Measurements from ENCODE around the gene CARS2. TPM values are rescaled to one million over a fixed set of nuclear protein-coding genes. Genes with fewer than 3 reads are reported as not detected.

CARS2 gene
- total RNA-seq, 4 donors from 2014 or later = 32.9 to 56.9 (median 40.2) TPM

- Histone ChIP-seq H3K27me3 (no peaks in the 10 kb centered on the region), H3K4me1 (peaks cover 0 to 6% (median 2%) of the 10 kb centered on the region in 4 donors), H3K27ac (replicated peaks in 1 of 4) (no peak overlapping the region), H3K36me3 (no peaks in the 10 kb centered on the region), H3K4me3 (no peak overlapping the region), H3K9me3 (no peaks in the 10 kb centered on the region)
- intact Hi-C loops (cut with DNase I) = no loop called here
- no peak for TF ChIP-seq EP300 (IDR thresholded peaks at IDR 0.05)
- TF ChIP-seq CTCF (IDR thresholded peaks at IDR 0.05) = no peak
- TF ChIP-seq POLR2AphosphoS5 (IDR thresholded peaks at IDR 0.05) = no peak
- no peak for TF ChIP-seq POLR2A (IDR thresholded peaks at IDR 0.05; ENCODE audit: low read depth)
- DNase-seq (ENCODE audit: extremely low spot score) = no peak
- 90% methylated on average over 10 of the region's 10 CpGs for WGBS
These were observed 105.6 kb downstream of the CARS2 start for GRCh38 chr13:110600261-110600819.

- TF ChIP-seq EP300 (IDR thresholded peaks at IDR 0.05) (no peak), POLR2A (IDR thresholded peaks at IDR 0.05; ENCODE audit: low read depth) (no peak), POLR2AphosphoS5 (IDR thresholded peaks at IDR 0.05) (no peak), CTCF (IDR thresholded peaks at IDR 0.05) (no peak)
- intact Hi-C loops (cut with DNase I) = loop anchor here (5.0 kb wide), 1 partner anchor 220 kb away; no protein-coding TSS in a partner anchor
- H3K27me3 ChIP-seq = no peaks in the 10 kb centered on the region
These were observed 108.8 kb downstream of the CARS2 start for GRCh38 chr13:110597041-110597689.

DNA sequence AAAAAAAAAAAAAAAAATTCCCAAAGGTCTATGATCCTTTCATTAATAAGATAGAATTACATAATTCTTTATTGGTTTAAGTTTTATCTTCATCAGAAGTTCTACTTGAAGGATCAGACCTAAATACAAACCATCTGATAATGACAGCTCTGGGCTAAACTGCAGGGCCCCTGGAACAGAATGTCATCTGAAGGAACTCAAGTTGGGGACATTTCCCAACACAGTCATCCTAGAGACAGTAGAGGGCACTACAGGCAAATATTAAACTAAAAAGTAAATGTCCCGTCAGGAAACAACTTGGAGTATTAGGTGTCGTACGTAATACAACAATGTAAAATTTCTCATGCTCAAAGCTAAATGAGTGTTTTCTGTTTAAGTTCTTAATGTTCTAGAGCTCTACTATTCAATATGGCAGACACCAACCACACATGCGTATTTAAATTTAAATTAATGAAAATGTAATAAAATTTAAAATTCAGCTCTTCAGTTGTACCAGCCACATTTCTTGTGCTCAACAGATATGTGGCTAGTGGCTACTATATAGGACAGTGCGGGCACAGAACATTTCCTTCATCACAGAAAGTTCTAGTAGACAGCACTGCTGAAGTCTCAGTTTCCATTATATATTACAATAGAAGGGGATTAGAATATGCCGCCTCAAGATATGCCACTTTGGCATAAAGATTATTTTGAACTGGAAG lies 112.3 kb downstream of the CARS2 start:
- DNase-seq (ENCODE audit: extremely low spot score) = no peak
- Histone ChIP-seq H3K4me1 (peaks cover 0 to 5% (median 0%) of the 10 kb centered on the region in 4 donors), H3K27me3 (no peaks in the 10 kb centered on the region), H3K36me3 (no peaks in the 10 kb centered on the region), H3K9me3 (no peaks in the 10 kb centered on the region), H3K4me3 (no peak overlapping the region), H3K27ac (replicated peaks in 1 of 4) (no peak overlapping the region)
- intact Hi-C loops (cut with DNase I) = no loop called here
- TF ChIP-seq EP300 (IDR thresholded peaks at IDR 0.05) = no peak
- peak; percentile 67 to 78 (median 70) for TF ChIP-seq CTCF (IDR thresholded peaks at IDR 0.05)
- 43% methylated on average over 6 of the region's 6 CpGs for WGBS

More at GRCh38 chr13:110597041-110597689, 108.8 kb downstream of the CARS2 start:
- H3K27ac ChIP-seq (replicated peaks in 1 of 4) = no peak overlapping the region
- peaks cover 0 to 10% (median 1%) of the 10 kb centered on the region in 4 donors for H3K4me1 ChIP-seq
- H3K4me3 ChIP-seq = no peak overlapping the region
- no peak for DNase-seq (ENCODE audit: extremely low spot score)
- no peaks in the 10 kb centered on the region for H3K36me3 ChIP-seq
- WGBS = 76% methylated on average over 16 of the region's 16 CpGs
- no peaks in the 10 kb centered on the region for H3K9me3 ChIP-seq

GRCh38 chr13:110592665-110593064 lies 113.3 kb downstream of the CARS2 start:
- intact Hi-C loops (cut with DNase I) = no loop called here
- TF ChIP-seq POLR2A (IDR thresholded peaks at IDR 0.05; ENCODE audit: low read depth) (no peak), EP300 (IDR thresholded peaks at IDR 0.05) (no peak), CTCF (IDR thresholded peaks at IDR 0.05) (no peak), POLR2AphosphoS5 (IDR thresholded peaks at IDR 0.05) (no peak)
- H3K4me1 ChIP-seq = peaks cover 0 to 5% (median 0%) of the 10 kb centered on the region in 4 donors
- no peak overlapping the region for H3K4me3 ChIP-seq
- no peak for DNase-seq (ENCODE audit: extremely low spot score)
- WGBS = 77% methylated on average over 2 of the region's 2 CpGs
- no peaks in the 10 kb centered on the region for H3K27me3 ChIP-seq
- H3K27ac ChIP-seq (replicated peaks in 1 of 4) = no peak overlapping the region
- no peaks in the 10 kb centered on the region for H3K36me3 ChIP-seq
- H3K9me3 ChIP-seq = no peaks in the 10 kb centered on the region

Other genes with a start within 250 kb of the CARS2 start
- 10 to 100 TPM; 10.9 to 40.6 (median 15.4) TPM for gene RAB20, start 144.4 kb downstream of the CARS2 start, total RNA-seq
- gene NAXD, start 90.6 kb downstream of the CARS2 start, total RNA-seq = 10 to 100 TPM; 29.9 to 34.5 (median 34.0) TPM
- gene ING1, start 7.6 kb upstream of the CARS2 start, total RNA-seq = 10 to 100 TPM; 17.2 to 25.5 (median 23.2) TPM
- 100 to 1,000 TPM in 3 of 4 donors, 10 to 100 TPM in 1; 89.6 to 120 (median 110) TPM for gene ANKRD10, start 209.0 kb upstream of the CARS2 start, total RNA-seq

Measured in esophagus muscularis mucosa (tissue), 4 donors.